Dedifferentiated amniotic fluid mesenchymal stem cell (primary cell): ENCODE data around the gene TSPYL1.

Experiments
- DNase-seq: peaks from one replicate; pipeline ENCODE4 v3.0.0-alpha.2; 2016; ENCODE audit errors: extremely low spot score

Gene TSPYL1

DNA sequence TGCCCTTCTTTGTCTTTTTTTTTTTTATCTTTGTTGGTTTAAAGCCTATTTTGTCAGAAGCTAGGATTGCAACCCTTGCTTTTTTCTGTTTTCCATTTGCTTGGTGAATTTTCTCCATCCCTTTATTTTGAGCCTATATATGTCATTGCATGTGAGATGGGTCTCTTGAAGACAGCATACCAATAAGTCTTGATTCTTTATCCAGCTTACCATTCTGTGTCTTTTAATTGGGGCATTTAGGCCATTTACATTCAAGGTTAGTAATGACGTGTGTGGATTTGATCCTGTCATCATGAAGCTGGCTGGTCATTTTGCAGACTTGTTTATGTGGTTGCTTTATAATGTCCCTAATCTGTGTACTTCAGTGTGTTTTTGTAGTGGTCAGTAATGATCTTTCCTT, 16.4 kb downstream of the TSPYL1 start:
- no peak for DNase-seq

DNA sequence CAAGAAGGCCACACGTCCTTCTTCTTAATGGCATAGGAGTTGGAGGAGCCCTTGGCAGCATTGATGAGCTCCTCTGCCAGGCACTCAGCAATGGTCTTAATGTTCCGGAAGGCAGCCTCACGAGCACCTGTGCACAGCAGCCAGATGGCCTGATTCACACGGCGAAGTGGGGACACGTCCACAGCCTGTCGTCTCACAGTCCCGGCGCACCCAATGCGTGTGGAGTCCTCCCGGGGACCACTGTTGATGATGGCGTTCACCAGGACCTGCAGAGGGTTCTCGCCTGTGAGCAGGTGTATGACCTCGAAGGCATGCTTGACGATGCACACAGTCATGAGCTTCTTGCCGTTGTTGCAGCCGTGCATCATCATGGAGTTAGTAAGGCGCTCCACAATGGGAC, 21.2 kb downstream of the TSPYL1 start:
- no peak for DNase-seq

DNA sequence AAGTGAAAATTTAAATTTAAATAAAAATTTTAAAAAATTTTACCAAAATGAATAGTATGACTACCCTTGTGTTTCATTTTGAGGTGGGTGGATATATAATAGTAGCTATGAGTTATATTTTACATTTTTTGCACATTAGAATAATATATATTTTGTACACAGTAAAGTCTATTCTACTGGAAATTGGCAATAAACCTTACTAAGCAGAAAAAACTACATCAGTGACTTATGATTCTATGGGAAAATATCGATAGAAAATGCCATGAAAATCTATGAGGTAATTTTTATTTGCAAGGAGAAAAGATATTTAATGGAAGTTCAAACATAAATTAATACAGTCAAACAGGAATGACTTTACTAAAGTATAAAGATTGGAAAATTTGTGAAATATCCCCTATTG, 23.0 kb downstream of the TSPYL1 start:
- no peak for DNase-seq

DNA sequence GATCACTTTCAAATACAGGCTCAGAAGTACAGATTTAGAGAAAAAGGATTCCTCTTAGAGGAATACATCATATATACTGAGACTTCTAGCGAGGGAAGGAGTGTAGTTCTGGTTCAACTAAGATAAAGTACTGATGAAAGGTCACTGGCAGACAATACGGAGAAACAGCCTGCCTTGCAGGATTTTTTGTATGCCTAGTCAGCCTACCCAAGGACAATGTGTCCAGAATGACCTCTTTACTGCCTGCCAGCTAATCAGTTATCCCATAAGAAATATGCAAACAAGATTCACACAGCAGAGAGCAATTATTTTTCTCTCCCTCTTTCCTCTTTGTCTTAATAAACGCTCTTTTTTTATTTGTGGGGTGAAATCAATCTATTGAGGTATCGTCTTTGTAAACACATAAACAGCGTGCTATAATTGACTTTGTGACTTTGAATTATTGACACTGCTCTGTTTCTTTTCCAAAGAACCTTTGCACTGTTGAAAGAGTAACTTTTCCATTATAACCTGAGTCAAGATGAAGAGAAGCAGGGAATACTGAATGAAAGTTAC, 24.4 kb downstream of the TSPYL1 start:
- DNase-seq, result no peak

- no peak for DNase-seq
These were observed 25.3 kb downstream of the TSPYL1 start for GRCh38 chr6:116254297-116255056.

- peak; percentile 98 for DNase-seq
These were observed 26.0 kb downstream of the TSPYL1 start, which contains the start of gene TSPYL4 for GRCh38 chr6:116253505-116254296. TSPYL4 (minus strand) TSS chr6:116254075; CDS start chr6:116254008, 67 bp downstream.

DNA sequence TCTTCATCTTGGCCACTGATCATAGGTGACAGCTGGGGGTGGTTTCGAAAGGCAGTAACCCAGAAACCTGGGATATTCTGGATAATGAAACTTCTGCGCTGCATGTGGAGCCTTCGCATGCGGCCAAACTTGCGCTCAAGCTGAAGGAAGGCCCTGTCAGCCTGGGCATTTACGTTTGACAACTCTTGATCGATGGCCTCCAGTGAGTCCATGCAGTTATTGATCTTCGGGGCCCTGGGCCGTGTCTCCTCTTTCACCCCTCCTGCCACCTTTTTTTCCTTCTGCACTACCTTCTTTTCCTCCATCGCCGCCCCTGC, 26.6 kb downstream of the TSPYL1 start:
- DNase-seq, result no peak

GRCh38 chr6:116251568-116252384, 28.0 kb downstream of the TSPYL1 start:
- DNase-seq, result peak; percentile 81

GRCh38 chr6:116248577-116248976, 31.2 kb downstream of the TSPYL1 start:
- DNase-seq, result no peak

DNA sequence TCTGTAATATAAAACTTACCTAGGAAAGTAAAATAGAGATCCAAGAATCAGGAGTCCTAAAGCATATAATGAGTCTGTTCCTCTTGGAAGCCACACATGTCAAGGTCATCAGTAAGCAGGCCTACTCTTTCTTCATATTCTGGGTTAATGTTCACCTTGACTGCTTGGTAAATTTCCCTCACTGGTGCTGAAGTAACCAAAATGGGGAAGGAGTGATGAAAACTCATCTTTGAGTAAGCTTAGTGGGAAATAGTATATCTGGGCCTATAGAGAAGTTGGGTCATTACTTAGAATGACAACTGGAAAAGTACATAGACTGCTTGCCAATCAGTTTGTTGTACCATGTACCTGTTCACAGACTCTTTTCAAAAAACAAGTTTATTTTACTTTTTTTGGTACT, 32.4 kb downstream of the TSPYL1 start:
- DNase-seq, result no peak

DNA sequence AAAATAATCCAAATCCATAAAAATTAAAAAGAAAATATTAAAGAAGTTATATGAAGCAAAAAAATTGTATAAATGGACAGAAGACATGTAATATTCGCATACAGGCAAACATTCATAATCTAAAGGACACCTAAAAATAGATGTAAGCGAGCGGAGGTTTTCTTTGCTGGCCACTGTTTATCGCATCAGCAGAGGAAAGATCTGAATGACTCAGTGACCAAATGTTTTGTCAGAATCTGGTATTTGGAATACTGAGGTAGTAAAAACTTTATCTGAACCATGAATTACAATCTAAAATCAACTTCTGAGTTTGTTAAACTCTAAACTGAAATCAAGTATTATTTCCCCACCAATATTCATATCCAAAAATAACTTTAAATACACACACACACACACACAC, 33.6 kb downstream of the TSPYL1 start:
- DNase-seq, result peak; percentile 64

GRCh38 chr6:116244284-116244683, 35.4 kb downstream of the TSPYL1 start:
- DNase-seq, result no peak

DNA sequence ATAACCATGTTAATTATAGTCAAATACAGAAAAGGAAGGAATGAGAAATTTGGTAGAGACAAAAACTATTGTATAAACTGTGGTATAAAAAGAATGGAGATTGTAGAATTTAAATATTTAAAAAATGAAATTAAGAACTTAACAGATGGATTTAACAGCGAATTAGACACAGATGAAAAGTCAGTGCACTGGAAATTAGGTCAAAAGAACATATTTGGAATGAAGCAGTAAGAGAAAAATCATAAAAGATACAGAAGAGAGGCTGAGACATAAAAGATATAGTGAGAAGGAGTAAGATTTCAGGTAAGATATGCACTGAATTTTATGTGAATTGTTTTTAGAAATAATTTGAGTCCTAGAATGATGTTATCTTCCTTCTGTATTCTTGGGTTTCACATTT, 39.9 kb downstream of the TSPYL1 start:
- DNase-seq, result no peak

- DNase-seq, result no peak
These were observed 40.5 kb downstream of the TSPYL1 start for GRCh38 chr6:116239256-116239655.

- no peak for DNase-seq
These were observed 41.6 kb downstream of the TSPYL1 start for GRCh38 chr6:116238083-116238482.

GRCh38 chr6:116234689-116235088, 45.0 kb downstream of the TSPYL1 start:
- no peak for DNase-seq

GRCh38 chr6:116229287-116229913, 50.3 kb downstream of the TSPYL1 start:
- DNase-seq, result peak; percentile 94
